K562 (cell line): ENCODE results near the gene ERAL1. TPM values are rescaled to one million over a fixed set of nuclear protein-coding genes. Genes with fewer than 3 reads are reported as not detected.

ENCODE experiments used
- ADNP ChIP-seq: fragments of 200-800 bp; sonication (Bioruptor generic); IDR thresholded peaks from 2 replicates; pipeline ENCODE4 v1.6.1; 2016; ENCODE audit warnings: missing genetic modification characterization, missing compliant biosample characterization
- CHCHD3 ChIP-seq: fragments of 250-450 bp; sonication (Bioruptor Pico); IDR thresholded peaks from 2 replicates; pipeline ENCODE4 v2.1.2; 2022; ENCODE audit warnings: mild to moderate bottlenecking
- CHD1 ChIP-seq: fragments of 200-600 bp; sonication (generic); IDR thresholded peaks from one replicate; pipeline ENCODE4 v1.6.1; 2012; ENCODE audit warnings: mild to moderate bottlenecking, moderate library complexity, low read length, inconsistent platforms
- CHD2 ChIP-seq: IDR thresholded peaks from 2 replicates; pipeline ENCODE4 v1.6.1; 2011; ENCODE audit warnings: low read depth, low read length
- CREB5 ChIP-seq: fragments of 250-450 bp; sonication (Bioruptor Pico); IDR thresholded peaks from 2 replicates; pipeline ENCODE4 v1.5.0; 2020; ENCODE audit warnings: mild to moderate bottlenecking
- GTF2A2 ChIP-seq: IDR thresholded peaks from 2 replicates; pipeline ENCODE4 v1.6.1; 2016; ENCODE audit warnings: mild to moderate bottlenecking, missing genetic modification characterization, missing compliant biosample characterization
- HMGN3 ChIP-seq: IDR thresholded peaks from 2 replicates; pipeline ENCODE4 v1.6.1; 2011; ENCODE audit warnings: borderline replicate concordance, low read depth, mild to moderate bottlenecking, mixed read lengths, low read length; ENCODE audit not compliant: insufficient read length; ENCODE audit errors: extremely low read depth
- HOXB6 ChIP-seq: fragments of 250-450 bp; sonication (Bioruptor Pico); IDR thresholded peaks from 2 replicates; pipeline ENCODE4 v1.5.1; 2022; ENCODE audit warnings: mild to moderate bottlenecking, borderline replicate concordance
- NKRF ChIP-seq: fragments of 450-650 bp; IDR thresholded peaks from 2 replicates; pipeline ENCODE4 v1.6.1; 2016; ENCODE audit warnings: borderline replicate concordance
- NR3C1 ChIP-seq: sonication (generic); formaldehyde crosslinking; IDR thresholded peaks from 2 replicates; pipeline ENCODE4 v1.8.1; 2022; ENCODE audit warnings: missing genetic modification reagents
- PCBP2 ChIP-seq: fragments of 200-400 bp; formaldehyde crosslinking; IDR thresholded peaks from 2 replicates; pipeline ENCODE4 v1.6.1; 2018; ENCODE audit warnings: low read length, low read depth, mild to moderate bottlenecking, moderate library complexity; ENCODE audit not compliant: poor library complexity, severe bottlenecking
- PHF21A ChIP-seq: fragments of 450-650 bp; IDR thresholded peaks from 2 replicates; pipeline ENCODE4 v1.6.1; 2017; ENCODE audit warnings: low read depth, borderline replicate concordance
- PHTF2 ChIP-seq: fragments of 250-450 bp; sonication (Bioruptor Pico); IDR thresholded peaks from 2 replicates; pipeline ENCODE4 v1.5.0; 2021; ENCODE audit warnings: mild to moderate bottlenecking
- PML ChIP-seq: IDR thresholded peaks from 2 replicates; pipeline ENCODE4 v1.6.1; 2012; ENCODE audit warnings: low read length, inconsistent platforms
- SMAD3 ChIP-seq: fragments of 450-650 bp; formaldehyde crosslinking; conservative IDR thresholded peaks from 2 replicates; pipeline ENCODE4 v1.4.0; 2020; ENCODE audit warnings: mild to moderate bottlenecking
- SNRNP70 ChIP-seq: fragments of 200-400 bp; formaldehyde crosslinking; optimal IDR thresholded peaks from 2 replicates; pipeline ENCODE3; 2017; ENCODE audit warnings: low read depth, low read length
- TCF15 ChIP-seq: fragments of 250-450 bp; sonication (Bioruptor Pico); IDR thresholded peaks from 2 replicates; pipeline ENCODE4 v1.8.0; 2022; ENCODE audit warnings: moderate library complexity, mild to moderate bottlenecking, inconsistent platforms
- VEZF1 ChIP-seq: fragments of 200-800 bp; sonication (Bioruptor generic); IDR thresholded peaks from 2 replicates; pipeline ENCODE4 v1.6.1; 2017; ENCODE audit warnings: missing genetic modification characterization, missing compliant biosample characterization
- ZBTB1 ChIP-seq: sonication (generic); formaldehyde crosslinking; IDR thresholded peaks from 2 replicates; pipeline ENCODE4 v1.8.1; 2023; ENCODE audit warnings: missing genetic modification reagents, low read depth, mild to moderate bottlenecking, borderline replicate concordance
- polyA plus RNA-seq, 8 experiments: library from polyadenylated mRNA; depleted of rRNA in 4 of 8; stranded (reverse) in 5 of 8; unstranded in 3 of 8; fragments of >200 nt; fragmentation: Nextera tagmentation in 2 of 8; fragmentation: Illumina TruSeq in 1 of 8; extraction: Ambion mirVana in 2 of 8; extraction: Trizol in 1 of 8; gene quantifications; 2 replicates each; pipeline versions ENCODE4 v1.2.1 to v1.2.3, GENCODE V29; 2011 to 2014; ENCODE audit warnings: inconsistent platforms in 1 of 8, missing spikeins in 1 of 8
- total RNA-seq, 7 experiments: library from RNA; depleted of rRNA in 6 of 7; stranded (reverse); fragments of >200 nt in 6 of 7; fragmentation: Illumina TruSeq in 2 of 7; extraction: Trizol in 2 of 7; gene quantifications; 2 replicates each; pipeline versions ENCODE4 v1.2.1 to v1.2.3, GENCODE V29; 2011 to 2021; ENCODE audit warnings: low replicate concordance in 1 of 7
- TF ChIP-seq, protein P1 (sequence below): IDR thresholded peaks from 2 replicates; pipeline ENCODE4 v1.6.1; 2012; ENCODE audit warnings: low read depth, low read length, improper control_type of control experiment, borderline replicate concordance

The ERAL1 gene
- total and polyA plus RNA-seq, 9 of the 15 experiments (the other 6 are each of a cell fraction or from before 2014, with no cell fraction given), result 37.5 to 351 (median 106) TPM

GRCh38 chr17:28812091-28812747 lies 42.6 kb upstream of the ERAL1 start (continued):
- TF ChIP-seq TCF15 (CRISPR knock-in tag) (no peak), CREB5 (no peak), CHD1 (no peak), ADNP (tag) (no peak), GTF2A2 (tag) (no peak), VEZF1 (CRISPR knock-in tag) (peak; percentile 86), HMGN3 (peak; percentile 86), NR3C1 (CRISPR knock-in tag) (no peak), PHTF2 (CRISPR knock-in tag) (no peak), NKRF (peak; percentile 40; the same call in 1 of the 2 replicates), PCBP2 (no peak), PHF21A (no peak), PML (no peak), CHCHD3 (CRISPR knock-in tag) (no peak), HOXB6 (CRISPR knock-in tag) (no peak), SMAD3 (CRISPR knock-in tag) (no peak), ZBTB1 (CRISPR knock-in tag) (no peak), SNRNP70 (no peak), CHD2 (peak; percentile 88)
- TF ChIP-seq, protein P1, sequence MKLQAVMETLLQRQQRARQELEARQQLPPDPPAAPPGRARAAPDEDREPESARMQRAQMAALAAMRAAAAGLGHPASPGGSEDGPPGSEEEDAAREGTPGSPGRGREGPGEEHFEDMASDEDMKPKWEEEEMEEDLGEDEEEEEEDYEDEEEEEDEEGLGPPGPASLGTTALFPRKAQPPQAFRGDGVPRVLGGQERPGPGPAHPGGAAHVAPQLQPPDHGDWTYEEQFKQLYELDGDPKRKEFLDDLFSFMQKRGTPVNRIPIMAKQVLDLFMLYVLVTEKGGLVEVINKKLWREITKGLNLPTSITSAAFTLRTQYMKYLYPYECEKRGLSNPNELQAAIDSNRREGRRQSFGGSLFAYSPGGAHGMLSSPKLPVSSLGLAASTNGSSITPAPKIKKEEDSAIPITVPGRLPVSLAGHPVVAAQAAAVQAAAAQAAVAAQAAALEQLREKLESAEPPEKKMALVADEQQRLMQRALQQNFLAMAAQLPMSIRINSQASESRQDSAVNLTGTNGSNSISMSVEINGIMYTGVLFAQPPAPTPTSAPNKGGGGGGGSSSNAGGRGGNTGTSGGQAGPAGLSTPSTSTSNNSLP, result no peak
